ENCODE results near the gene TMTC1. TPM values are rescaled to one million over a fixed set of nuclear protein-coding genes. Genes with fewer than 3 reads are reported as not detected.
A peak's percentile ranks its signal among the peaks of the same experiment; 100 is the strongest.

TMTC1 gene
- total RNA-seq, 1 donor from 2014 or later: 24.8 TPM

GRCh38 chr12:29599381-29599780, 184.4 kb downstream of the TMTC1 start:
- H3K36me3 ChIP-seq: no peaks in the 10 kb centered on the region
- DNase-seq (no peak), ATAC-seq (no peak)

DNA sequence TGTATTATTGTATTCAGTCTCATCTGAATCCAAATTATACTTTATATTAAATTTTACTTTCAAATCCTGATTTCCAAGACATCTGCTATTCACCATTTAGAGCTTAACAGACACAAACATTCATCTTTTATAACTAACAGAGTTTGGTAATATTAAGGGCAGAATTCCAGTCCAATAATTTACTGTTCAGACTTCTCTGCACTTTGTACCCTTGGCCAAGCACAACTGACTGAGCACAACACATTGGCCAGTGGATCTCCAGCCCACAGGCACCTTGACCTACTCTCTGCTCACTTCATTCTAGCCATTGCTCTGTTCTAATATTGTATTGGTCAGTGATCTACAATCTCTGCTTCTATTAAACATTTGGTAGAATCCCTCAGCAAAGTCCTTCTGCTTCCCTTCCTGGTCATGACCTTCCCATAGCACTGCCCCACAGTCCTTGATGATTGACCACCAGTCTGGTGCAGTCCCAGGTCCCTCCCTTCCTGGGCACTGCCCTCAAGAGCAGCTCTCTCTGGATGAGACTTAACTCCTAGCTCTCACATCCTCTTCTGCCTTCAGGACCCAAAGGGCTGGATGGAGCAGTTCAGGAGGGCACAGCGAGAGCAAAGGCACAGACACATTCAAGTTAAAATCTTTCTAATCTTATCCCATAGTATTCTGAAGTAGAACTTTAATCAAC, 188.5 kb downstream of the TMTC1 start:
- H3K27ac ChIP-seq: no peak overlapping the region
- H3K4me1 ChIP-seq: peaks cover 3% of the 10 kb centered on the region
- no peak overlapping the region for H3K4me3 ChIP-seq
- H3K36me3 ChIP-seq: no peaks in the 10 kb centered on the region
- intact Hi-C loops (cut with DNase I): no loop called here
- H3K9me3 ChIP-seq: no peaks in the 10 kb centered on the region
- DNase-seq: no peak
- H3K27me3 ChIP-seq (ENCODE audit: low read depth): no peaks in the 10 kb centered on the region
- TF ChIP-seq, protein P1, sequence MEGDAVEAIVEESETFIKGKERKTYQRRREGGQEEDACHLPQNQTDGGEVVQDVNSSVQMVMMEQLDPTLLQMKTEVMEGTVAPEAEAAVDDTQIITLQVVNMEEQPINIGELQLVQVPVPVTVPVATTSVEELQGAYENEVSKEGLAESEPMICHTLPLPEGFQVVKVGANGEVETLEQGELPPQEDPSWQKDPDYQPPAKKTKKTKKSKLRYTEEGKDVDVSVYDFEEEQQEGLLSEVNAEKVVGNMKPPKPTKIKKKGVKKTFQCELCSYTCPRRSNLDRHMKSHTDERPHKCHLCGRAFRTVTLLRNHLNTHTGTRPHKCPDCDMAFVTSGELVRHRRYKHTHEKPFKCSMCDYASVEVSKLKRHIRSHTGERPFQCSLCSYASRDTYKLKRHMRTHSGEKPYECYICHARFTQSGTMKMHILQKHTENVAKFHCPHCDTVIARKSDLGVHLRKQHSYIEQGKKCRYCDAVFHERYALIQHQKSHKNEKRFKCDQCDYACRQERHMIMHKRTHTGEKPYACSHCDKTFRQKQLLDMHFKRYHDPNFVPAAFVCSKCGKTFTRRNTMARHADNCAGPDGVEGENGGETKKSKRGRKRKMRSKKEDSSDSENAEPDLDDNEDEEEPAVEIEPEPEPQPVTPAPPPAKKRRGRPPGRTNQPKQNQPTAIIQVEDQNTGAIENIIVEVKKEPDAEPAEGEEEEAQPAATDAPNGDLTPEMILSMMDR (IDR thresholded peaks at IDR 0.05): no peak
- no peak for ATAC-seq

More at GRCh38 chr12:29599381-29599780, 184.4 kb downstream of the TMTC1 start:
- Histone ChIP-seq H3K27me3 (ENCODE audit: low read depth) (no peaks in the 10 kb centered on the region), H3K4me3 (no peak overlapping the region), H3K4me1 (no peaks in the 10 kb centered on the region), H3K9me3 (no peaks in the 10 kb centered on the region), H3K27ac (no peak overlapping the region)
- intact Hi-C loops (cut with DNase I): no loop called here
- TF ChIP-seq, protein P1 (IDR thresholded peaks at IDR 0.05): no peak

DNA sequence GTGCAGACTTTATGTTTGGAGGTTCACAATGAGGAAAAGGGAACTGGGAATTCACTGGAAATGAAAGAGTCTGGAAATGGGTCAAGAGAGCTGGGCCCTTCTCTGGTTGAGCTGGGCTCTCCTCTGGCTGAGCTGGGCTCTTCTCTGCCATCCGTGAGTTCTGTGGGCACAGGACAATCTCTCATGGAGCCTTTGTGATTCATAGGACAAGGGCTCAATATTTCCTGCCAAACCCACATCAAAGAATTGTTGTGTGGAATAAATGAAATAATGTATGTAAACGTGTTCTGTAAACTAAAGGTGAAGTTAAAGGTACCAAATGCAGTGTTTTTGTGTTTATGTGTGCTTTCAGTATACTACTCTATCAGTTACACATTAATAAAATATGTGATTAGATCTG, 190.7 kb downstream of the TMTC1 start:
- TF ChIP-seq, protein P1 (IDR thresholded peaks at IDR 0.05): no peak
- DNase-seq: no peak

GRCh38 chr12:29591140-29592020, 192.4 kb downstream of the TMTC1 start:
- no peaks in the 10 kb centered on the region for H3K36me3 ChIP-seq
- TF ChIP-seq, protein P1 (IDR thresholded peaks at IDR 0.05): no peak
- DNase-seq (no peak), ATAC-seq (peak; percentile 21 to 43)
- H3K4me1 ChIP-seq: peaks cover 18% of the 10 kb centered on the region
- no peaks in the 10 kb centered on the region for H3K27me3 ChIP-seq (ENCODE audit: low read depth)
- intact Hi-C loops (cut with DNase I): no loop called here
- no peak overlapping the region for H3K4me3 ChIP-seq
- H3K9me3 ChIP-seq: no peaks in the 10 kb centered on the region
- no peak overlapping the region for H3K27ac ChIP-seq

More for the DNA sequence above, 190.7 kb downstream of the TMTC1 start:
- intact Hi-C loops (cut with DNase I): no loop called here
- no peaks in the 10 kb centered on the region for H3K36me3 ChIP-seq
- no peak overlapping the region for H3K4me3 ChIP-seq
- H3K27me3 ChIP-seq (ENCODE audit: low read depth): no peaks in the 10 kb centered on the region
- H3K4me1 ChIP-seq: peaks cover 18% of the 10 kb centered on the region
- H3K27ac ChIP-seq: no peak overlapping the region
- no peaks in the 10 kb centered on the region for H3K9me3 ChIP-seq
- no peak for ATAC-seq

GRCh38 chr12:29589851-29590250, 193.9 kb downstream of the TMTC1 start:
- DNase-seq: no peak
- H3K27ac ChIP-seq: peak overlapping the region; percentile 31
- no peak for ATAC-seq

More at GRCh38 chr12:29589851-29590250, 193.9 kb downstream of the TMTC1 start:
- TF ChIP-seq, protein P1 (IDR thresholded peaks at IDR 0.05): no peak
- Histone ChIP-seq H3K4me3 (no peak overlapping the region), H3K4me1 (peaks cover 18% of the 10 kb centered on the region), H3K36me3 (no peaks in the 10 kb centered on the region), H3K9me3 (no peaks in the 10 kb centered on the region), H3K27me3 (ENCODE audit: low read depth) (no peaks in the 10 kb centered on the region)
- intact Hi-C loops (cut with DNase I): no loop called here

Measured in lower lobe of right lung (tissue), 2 donors.